ENCODE measurements around the gene MARCO. TPM values are rescaled to one million over a fixed set of nuclear protein-coding genes. Genes with fewer than 3 reads are reported as not detected.

The MARCO gene
- total RNA-seq, 1 experiment from 2014 or later, result not detected

DNA sequence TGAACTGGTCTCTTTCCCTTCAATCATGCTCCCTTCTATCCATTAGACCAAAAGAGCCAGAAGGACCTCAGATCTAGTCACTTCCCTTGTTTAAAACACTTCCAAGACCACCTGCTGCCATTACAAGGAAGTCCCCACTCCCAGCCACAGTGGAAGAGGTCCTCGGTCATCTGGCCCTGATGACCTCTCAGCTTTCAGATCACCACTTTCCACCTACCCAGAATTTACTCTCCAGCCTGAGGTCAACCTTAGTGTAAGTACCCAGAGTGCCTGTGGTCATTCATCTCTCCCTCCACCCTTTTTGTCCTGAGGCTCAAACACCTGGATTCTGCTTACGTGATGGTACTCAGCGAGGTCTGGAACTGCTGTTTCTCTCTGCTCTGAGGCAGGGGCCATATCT, 67.1 kb downstream of the MARCO start:
- no peak overlapping the region for H3K4ac ChIP-seq (ENCODE audit: low read depth, low read length)
- no peaks in the 10 kb centered on the region for H3K27me3 ChIP-seq (ENCODE audit: insufficient read depth, low read length)
- H3K79me1 ChIP-seq (ENCODE audit: insufficient read depth, low read depth, low read length, poor library complexity, severe bottlenecking), result no peaks in the 10 kb centered on the region
- H2BK12ac ChIP-seq (ENCODE audit: insufficient read length, low read depth, low read length), result no peak overlapping the region
- DNase-seq, result peak; percentile 11
- H3K23me2 ChIP-seq (ENCODE audit: insufficient read length, low read depth, low read length, poor library complexity, severe bottlenecking), result no peaks in the 10 kb centered on the region
- H4K8ac ChIP-seq (replicated peaks; ENCODE audit: insufficient read length, low read depth, low read length), result no peak overlapping the region
- peaks cover 0 to 4% of the 10 kb centered on the region in 2 experiments; a peak in 1 of 4 replicates for H3K4me1 Mint-ChIP-seq
- no peak overlapping the region for H3K9ac ChIP-seq (ENCODE audit: extremely low read depth, insufficient read length, low read length)
- no peak overlapping the region for H3K27ac ChIP-seq (ENCODE audit: insufficient read length, low read depth, low read length)
- no peaks in the 10 kb centered on the region for H4K20me1 ChIP-seq (ENCODE audit: control insufficient read depth, insufficient read depth, insufficient read length)
- no peak overlapping the region for H2BK15ac ChIP-seq (ENCODE audit: low read depth, low read length)
- peaks cover 6 to 12% of the 10 kb centered on the region in 2 experiments for H3K9me3 Mint-ChIP-seq
- no peak overlapping the region for H3K23ac ChIP-seq (ENCODE audit: insufficient read length, low read depth, low read length)
- H4K5ac ChIP-seq (ENCODE audit: insufficient read length, low read depth, low read length), result no peak overlapping the region
- no peak overlapping the region for H3K56ac ChIP-seq (ENCODE audit: insufficient read length, low read depth, low read length)
- H3K27ac Mint-ChIP-seq, result no peak overlapping the region; a peak in 1 of 7 replicates
- H3K4me1 ChIP-seq (ENCODE audit: insufficient read depth, low read length), result no peaks in the 10 kb centered on the region
- H3K79me2 ChIP-seq (ENCODE audit: insufficient read depth, low read length), result no peaks in the 10 kb centered on the region
- no peak overlapping the region for H3K4me2 ChIP-seq (ENCODE audit: insufficient read depth, insufficient read length, low read length)
- H3K27me3 Mint-ChIP-seq (ENCODE audit: low read depth), result peaks cover 35% of the 10 kb centered on the region
- H4K91ac ChIP-seq (ENCODE audit: insufficient read length, low read depth, low read length), result no peak overlapping the region
- H2BK5ac ChIP-seq (ENCODE audit: insufficient read length, low read length), result no peak overlapping the region
- no peak overlapping the region for H3T11ph ChIP-seq (ENCODE audit: low read length)
- H3K14ac ChIP-seq (ENCODE audit: insufficient read depth, low read length), result no peak overlapping the region
- TF ChIP-seq, protein P1, sequence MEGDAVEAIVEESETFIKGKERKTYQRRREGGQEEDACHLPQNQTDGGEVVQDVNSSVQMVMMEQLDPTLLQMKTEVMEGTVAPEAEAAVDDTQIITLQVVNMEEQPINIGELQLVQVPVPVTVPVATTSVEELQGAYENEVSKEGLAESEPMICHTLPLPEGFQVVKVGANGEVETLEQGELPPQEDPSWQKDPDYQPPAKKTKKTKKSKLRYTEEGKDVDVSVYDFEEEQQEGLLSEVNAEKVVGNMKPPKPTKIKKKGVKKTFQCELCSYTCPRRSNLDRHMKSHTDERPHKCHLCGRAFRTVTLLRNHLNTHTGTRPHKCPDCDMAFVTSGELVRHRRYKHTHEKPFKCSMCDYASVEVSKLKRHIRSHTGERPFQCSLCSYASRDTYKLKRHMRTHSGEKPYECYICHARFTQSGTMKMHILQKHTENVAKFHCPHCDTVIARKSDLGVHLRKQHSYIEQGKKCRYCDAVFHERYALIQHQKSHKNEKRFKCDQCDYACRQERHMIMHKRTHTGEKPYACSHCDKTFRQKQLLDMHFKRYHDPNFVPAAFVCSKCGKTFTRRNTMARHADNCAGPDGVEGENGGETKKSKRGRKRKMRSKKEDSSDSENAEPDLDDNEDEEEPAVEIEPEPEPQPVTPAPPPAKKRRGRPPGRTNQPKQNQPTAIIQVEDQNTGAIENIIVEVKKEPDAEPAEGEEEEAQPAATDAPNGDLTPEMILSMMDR (conservative IDR thresholded peaks at IDR 0.05), result no peak
- no peak overlapping the region for H3K18ac ChIP-seq (ENCODE audit: insufficient read length, low read depth, low read length)
- no peak overlapping the region for H2AK5ac ChIP-seq (ENCODE audit: insufficient read length, low read length)
- peaks cover 0 to 5% (median 4%) of the 10 kb centered on the region in 3 experiments; a peak in 2 of 7 replicates for H3K36me3 Mint-ChIP-seq (ENCODE audit: insufficient read depth in 1 of 3, low read depth in 3 of 3)
- H2BK20ac ChIP-seq (ENCODE audit: low read depth, low read length, poor library complexity, severe bottlenecking), result no peak overlapping the region
- H2AFZ ChIP-seq (ENCODE audit: low read length), result no peak overlapping the region
- WGBS (ENCODE audit: extremely low coverage, insufficient read length, low lambda C conversion rate), result no CpG with 5 or more reads among the region's 3 CpGs
- H2BK120ac ChIP-seq (ENCODE audit: low read depth, low read length, poor library complexity, severe bottlenecking), result no peak overlapping the region
- H3K4me3 Mint-ChIP-seq, result no peak overlapping the region
- peaks cover 6% of the 10 kb centered on the region for H3K9me3 ChIP-seq (ENCODE audit: control insufficient read depth, low read depth, low read length)
